Measurements from ENCODE around the gene MMP17. TPM values are rescaled to one million over a fixed set of nuclear protein-coding genes. Genes with fewer than 3 reads are reported as not detected.

MMP17 gene
- total RNA-seq, 1 donor from 2014 or later: 0.64 TPM

DNA sequence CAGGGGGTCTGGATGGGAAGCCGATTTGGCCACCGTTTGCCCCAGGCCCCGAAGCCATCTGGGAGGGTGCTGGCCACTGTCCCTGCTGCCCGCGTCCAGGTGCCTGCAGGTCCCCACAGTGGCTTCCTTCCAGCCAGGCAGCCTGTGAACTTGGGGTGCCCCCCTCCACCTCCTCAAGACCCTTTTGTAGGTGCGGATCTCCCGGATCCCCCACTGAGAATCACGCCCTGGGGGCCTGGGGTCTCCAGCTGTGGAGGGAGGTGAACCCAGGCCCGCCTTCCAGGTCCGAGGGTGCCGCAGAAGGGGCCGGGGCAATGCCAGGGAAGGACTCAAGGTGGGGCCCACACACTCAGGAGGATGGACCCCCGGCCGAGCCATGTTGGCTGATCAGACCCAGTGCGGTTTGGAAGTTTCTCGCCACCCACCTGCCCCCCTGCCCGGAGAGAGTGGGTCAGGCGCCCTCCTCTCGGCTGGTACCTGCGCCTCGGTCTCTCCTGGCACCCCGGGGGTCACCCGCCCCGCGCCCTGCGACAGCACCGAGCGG lies 1.7 kb downstream of the MMP17 start:
- intact Hi-C loops (cut with micrococcal nuclease): loop anchor here (1.0 kb wide), 1 partner anchor 726 kb away; no protein-coding TSS in a partner anchor

DNA sequence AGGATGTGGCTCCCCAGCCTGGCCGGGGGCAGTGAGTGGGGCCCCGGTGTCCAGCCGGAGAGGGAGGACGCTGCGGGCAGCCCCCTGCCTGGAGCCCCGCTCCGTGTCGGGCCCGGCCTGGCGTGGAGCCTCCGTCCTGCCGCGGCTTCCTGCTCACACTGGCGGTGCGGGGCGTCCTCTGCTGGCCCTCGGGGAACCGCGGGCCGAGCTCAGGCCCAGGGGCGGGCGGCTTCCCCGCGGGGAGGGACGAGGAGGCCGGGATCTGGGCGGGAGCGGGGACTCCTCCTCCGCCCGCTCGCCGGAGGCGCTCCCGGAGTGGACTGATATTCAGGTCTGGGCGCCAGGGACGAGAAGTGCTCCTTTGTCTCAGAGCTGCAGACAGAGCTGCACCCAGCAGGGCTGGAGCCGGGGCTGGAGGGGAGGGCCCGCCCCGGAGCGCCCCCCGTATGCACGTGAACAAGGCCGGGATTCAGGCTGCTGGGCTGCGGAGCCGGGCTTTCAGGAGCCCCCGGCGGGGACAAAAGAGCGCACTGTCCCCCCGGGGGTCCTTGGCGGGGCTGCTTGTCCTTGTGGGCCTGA lies 2.2 kb downstream of the MMP17 start:
- intact Hi-C loops (cut with micrococcal nuclease): loop anchor here (1.0 kb wide), 1 partner anchor 726 kb away; no protein-coding TSS in a partner anchor

- intact Hi-C loops (cut with micrococcal nuclease): loop anchor here (1.0 kb wide), 1 partner anchor 727 kb away; no protein-coding TSS in a partner anchor
These were observed 2.9 kb downstream of the MMP17 start for GRCh38 chr12:131830914-131831571.

GRCh38 chr12:131831635-131832041 lies 3.4 kb downstream of the MMP17 start:
- intact Hi-C loops (cut with micrococcal nuclease): no loop called here

DNA sequence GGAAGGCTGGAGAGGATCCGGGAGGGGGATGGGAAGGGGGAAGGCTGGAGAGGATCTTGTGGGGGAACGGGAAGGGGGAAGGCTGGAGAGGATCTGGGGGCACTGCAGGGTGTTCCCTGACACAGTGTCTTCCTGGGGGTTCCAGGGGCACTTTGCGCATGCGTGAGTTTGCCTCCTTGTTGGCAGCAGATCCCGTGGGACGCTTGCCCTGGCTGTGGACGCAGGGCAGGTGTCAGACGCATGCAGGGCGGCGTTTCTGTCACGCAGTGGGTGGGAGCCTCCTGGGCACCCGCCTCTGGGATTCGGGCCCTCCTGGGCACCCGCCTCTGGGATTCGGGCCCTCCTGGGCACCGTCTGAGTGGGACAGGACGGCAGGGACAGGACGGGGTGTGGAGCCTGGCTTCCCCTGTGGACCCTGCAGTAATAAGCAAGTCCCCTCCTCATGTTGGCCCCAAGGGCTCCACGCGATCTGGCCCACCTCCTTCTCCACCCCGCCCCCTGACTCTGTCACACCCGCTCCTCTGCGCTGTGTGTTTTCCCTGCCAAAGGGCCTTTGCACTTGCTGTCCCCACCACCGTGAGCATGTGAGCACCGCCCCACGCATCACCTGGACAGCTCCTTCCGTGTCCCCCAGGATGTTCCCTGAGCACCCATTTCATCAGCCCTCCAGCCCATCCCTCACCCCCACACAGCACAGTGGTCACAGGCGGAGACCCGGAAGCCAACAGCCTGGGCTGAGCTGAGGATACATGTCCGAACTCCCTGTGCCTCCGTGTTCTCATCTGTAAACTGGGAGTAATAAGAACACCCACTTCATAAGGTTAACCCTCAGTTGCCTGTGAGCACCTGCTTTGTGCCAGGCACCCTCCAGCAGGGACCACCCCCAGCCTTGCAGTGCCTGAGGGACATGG lies 4.4 kb downstream of the MMP17 start:
- intact Hi-C loops (cut with micrococcal nuclease): no loop called here

DNA sequence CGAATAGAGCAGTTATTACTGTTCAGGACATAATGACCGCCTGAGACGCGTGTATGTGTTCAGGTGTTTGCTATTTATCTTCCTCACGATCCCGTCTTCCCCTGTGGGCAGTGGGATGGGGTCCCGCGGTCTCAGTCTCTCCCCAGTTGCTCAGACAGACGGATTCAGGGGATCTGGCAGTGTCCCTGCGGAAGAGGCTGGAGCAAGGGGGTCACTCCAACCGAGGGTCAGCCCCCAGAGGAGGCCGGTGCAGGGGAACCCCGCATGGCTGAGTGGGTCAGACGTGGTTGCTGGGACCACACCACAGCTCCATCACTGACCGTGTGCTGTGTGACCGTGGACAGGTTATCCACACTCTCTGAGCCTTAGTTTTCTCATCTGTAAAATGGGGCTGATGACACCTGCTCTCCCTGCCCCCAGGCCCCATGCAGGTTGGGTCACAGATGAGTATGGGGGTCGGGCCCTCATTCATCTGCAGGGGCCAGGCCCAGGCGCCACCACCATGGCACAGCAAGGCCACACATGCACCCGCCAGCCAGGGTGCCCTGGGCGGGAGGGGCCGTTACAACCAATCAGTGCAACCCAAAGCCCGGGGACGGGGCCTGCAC lies 5.2 kb downstream of the MMP17 start:
- intact Hi-C loops (cut with micrococcal nuclease): no loop called here

DNA sequence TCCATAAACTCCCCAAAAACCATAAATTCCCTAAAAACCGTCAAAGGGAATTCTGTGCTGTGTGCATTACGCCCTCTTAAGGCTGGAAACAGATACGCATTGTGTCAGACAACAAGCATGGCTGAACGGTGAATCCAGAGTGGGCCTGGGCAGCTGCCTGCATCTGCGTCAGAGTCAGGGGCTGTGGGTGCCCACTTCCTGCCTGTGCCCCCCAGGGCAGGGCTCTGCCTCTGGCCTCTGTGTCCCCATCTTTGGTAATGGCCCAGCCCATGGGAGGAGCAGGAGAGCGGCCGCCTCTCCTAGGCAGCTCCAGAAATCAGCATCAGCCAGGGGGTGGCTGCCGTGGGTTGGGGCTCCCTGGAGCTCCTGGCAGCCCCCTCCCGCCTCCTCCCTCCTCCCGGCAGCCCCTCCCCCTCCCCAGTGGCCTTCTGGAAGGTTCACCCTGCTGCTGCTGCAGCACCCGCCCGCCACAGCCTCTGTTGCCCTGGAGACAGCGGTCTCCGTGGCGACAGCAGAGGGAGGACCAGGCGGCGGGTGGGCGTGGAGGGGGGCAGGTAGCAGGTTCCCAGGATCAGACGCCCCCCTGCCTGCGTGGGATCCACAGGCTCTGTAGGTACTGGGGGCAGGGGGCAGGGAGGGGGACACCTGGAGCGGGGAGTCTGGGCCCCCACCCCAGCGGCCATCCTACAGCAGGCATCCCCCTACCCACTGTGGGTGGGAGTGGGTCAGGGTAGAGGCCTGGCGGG lies 5.9 kb downstream of the MMP17 start:
- intact Hi-C loops (cut with micrococcal nuclease): no loop called here

DNA sequence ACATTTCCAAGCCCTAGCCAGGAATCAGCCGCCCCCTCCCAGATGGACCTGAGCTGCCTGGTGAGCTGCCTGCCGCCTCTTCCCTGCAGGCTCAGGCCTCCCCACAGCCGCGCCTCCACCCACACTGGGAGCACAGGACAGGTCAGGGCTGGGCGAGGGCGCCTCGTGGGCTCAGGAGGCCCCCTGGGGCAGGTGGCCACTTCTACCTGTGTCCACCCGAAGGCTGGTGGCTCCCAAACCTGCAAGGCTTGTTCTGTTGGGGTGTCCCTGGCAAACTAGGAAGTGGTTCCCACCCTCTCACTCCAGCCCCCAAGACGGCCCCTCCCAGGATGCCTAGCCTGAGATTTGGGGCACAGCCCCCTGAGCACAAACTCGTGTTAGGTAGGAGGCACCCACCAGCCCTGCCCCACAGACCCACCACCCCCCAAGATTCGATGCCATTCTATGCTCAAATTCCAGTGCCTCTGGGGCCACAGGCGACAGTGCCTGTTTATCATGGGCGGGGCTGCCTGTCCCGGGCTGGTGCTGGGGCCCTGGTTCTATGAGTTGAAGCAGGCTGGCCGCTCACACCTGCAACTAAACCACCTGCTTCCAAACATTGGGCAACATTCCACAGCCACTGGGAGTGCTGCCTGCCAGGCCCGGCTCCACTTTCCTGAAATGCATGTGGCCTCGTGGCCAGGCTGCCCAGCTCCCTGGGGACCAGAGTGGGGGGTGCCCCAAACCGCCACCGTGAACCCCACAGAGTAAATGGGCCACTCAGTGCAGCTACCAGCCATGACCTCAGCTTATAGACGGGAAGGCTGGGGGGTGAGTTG lies 6.8 kb downstream of the MMP17 start:
- intact Hi-C loops (cut with micrococcal nuclease): loop anchor here (5.0 kb wide), 1 partner anchor 112 kb away; the partner anchor contains the start of gene EP400

DNA sequence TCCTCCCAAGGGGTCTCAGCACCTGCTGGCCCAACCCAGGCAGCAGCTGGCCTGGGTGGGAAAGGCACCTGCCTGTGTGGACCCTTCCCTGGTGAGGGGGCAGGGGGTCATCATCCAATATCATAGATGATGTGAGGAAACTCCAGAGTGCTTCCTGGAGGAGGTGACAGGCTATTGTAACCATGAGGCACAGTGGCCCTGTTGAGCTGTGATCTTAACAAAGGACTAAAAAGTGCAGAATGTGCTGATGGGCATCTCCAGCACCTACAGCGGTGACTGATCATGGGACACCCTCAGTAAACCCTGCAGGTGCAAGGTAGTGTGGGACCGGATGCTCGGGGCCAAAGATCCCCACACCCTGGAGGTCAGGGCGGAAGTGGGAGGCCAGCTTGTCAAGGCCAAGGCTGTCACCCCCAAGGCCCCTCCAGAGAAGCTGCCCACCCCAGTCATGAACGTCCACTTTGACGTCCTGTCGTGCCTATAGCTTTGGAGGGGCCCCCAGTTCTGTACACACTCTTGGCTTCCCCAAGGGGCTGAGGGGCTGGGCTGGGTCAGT lies 7.5 kb downstream of the MMP17 start:
- intact Hi-C loops (cut with micrococcal nuclease): loop anchor here (5.0 kb wide), 1 partner anchor 112 kb away; the partner anchor contains the start of gene EP400

DNA sequence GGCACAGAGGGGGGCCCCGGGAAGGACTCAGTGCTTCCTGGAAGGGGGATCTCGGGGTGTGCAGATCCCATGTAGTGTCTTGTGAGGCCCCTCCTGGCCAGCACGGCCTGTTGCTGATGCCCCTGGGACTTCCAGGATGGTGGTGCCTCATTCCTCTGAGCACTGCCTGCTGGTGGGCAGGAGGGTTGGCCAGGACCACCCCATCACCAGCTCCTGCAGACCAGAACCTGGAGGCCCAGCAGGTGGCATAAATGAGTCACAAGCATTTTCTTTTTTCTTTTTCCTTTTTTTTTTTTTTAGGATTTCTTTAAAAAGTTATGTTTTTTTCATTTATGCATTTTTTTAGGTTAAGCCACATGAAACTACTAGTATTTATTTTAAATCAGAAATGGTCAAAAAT lies 8.0 kb downstream of the MMP17 start:
- intact Hi-C loops (cut with micrococcal nuclease): loop anchor here (5.0 kb wide), 1 partner anchor 111 kb away; the partner anchor contains the start of gene EP400

GRCh38 chr12:131836714-131837397 lies 8.7 kb downstream of the MMP17 start:
- intact Hi-C loops (cut with micrococcal nuclease): loop anchor here (5.0 kb wide), 1 partner anchor 110 kb away; the partner anchor contains the start of gene EP400

DNA sequence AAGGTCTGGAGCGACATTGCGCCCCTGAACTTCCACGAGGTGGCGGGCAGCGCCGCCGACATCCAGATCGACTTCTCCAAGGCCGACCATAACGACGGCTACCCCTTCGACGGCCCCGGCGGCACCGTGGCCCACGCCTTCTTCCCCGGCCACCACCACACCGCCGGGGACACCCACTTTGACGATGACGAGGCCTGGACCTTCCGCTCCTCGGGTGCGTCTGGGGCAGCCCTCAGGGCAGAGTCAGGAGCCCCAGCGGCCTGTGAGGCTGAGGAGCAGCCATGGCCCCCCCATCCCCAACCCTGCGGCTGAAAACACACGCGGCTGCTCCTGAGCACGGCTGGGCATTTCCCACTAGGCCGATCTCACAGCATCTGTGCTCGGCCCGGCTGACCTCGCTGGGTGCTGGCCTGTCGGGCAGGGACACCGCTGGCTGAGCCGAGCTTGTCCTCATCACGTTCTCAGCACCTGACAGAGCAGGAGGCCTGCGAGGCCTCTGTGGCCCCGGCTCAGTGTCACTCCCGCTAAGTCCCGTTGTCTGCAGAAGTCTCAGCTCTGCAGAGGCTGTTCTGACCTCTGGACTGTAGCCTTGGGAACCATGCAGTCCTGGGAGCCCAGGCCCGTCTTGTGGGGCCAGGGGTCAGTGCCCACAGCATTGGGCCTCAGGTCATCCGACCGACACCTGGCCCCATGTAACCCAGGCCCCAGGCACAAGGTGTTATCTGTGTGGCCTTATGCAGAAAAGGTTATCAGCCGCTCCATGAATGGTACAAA lies 12.6 kb downstream of the MMP17 start:
- intact Hi-C loops (cut with micrococcal nuclease): no loop called here

DNA sequence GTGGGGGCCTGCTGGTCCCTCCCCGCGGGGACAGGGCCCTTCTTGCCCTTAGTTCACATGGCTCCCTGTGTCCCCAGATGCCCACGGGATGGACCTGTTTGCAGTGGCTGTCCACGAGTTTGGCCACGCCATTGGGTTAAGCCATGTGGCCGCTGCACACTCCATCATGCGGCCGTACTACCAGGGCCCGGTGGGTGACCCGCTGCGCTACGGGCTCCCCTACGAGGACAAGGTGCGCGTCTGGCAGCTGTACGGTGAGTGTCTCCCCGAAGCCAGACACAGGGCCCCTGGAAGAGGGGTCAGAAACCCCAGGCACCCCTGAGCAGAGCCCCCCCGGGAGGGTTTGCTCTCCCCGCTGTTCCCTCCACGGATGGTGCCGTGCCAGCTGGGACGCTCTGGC lies 13.4 kb downstream of the MMP17 start:
- intact Hi-C loops (cut with micrococcal nuclease): no loop called here

DNA sequence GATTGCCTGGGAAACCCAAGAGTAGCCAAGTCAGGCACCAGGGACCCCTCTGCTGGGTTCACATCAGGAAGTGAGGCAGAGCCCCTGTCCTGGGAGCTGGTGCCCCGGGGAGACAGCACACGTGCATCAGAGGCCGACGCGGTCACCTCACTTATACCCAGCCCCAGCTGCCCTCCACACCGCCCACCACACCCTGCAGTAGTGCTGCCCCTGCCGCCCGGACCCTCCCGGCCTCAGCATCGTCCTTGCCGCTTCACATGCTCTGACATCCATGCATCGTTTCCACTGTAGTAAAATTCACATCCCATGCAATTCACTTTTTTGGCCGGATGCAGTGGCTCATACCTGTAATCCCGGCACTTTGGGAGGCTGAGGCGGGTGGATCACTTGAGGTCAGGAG lies 14.0 kb downstream of the MMP17 start:
- intact Hi-C loops (cut with micrococcal nuclease): no loop called here

- intact Hi-C loops (cut with micrococcal nuclease): no loop called here
These were observed 15.3 kb downstream of the MMP17 start for GRCh38 chr12:131843527-131843926.

DNA sequence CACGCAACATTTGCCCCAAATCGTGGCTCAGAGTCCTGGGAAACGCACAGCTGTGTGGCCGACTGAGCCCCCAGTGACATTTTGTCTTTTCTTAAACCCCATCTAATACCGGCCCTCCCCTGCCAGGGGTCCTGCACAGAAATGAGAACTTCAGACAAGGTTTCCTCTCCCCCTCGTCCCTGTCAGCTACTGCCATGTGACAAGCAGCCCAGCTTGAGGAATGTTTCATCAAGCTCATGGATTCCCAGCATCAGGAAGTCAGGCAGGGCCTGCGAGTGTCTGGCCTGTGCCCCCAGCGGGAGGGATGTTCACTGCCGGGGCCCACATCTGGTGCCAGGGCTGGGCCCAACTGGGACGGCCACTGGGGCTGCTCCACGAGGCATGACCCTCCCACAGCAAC lies 15.9 kb downstream of the MMP17 start:
- intact Hi-C loops (cut with micrococcal nuclease): no loop called here

- intact Hi-C loops (cut with micrococcal nuclease): no loop called here
These were observed 16.5 kb downstream of the MMP17 start for GRCh38 chr12:131844656-131845055.

GRCh38 chr12:131845121-131845520 lies 16.9 kb downstream of the MMP17 start:
- intact Hi-C loops (cut with micrococcal nuclease): no loop called here
